HEK293 (cell line): Measurements from ENCODE around the gene SNRNP70.
A peak's percentile ranks its signal among the peaks of the same experiment; 100 is the strongest.

Experiments
- AEBP2 ChIP-seq: fragments of 450-650 bp; formaldehyde crosslinking; IDR thresholded peaks from 2 replicates; pipeline ENCODE4 v1.5.1; 2016; ENCODE audit warnings: missing biosample characterization, missing genetic modification characterization, borderline replicate concordance
- GLIS2 ChIP-seq: fragments of 450-650 bp; formaldehyde crosslinking; IDR thresholded peaks from 2 replicates; pipeline ENCODE4 v1.5.1; 2016; ENCODE audit warnings: missing biosample characterization, missing genetic modification characterization
- KLF7 ChIP-seq: fragments of 450-650 bp; formaldehyde crosslinking; IDR thresholded peaks from 2 replicates; pipeline ENCODE4 v1.5.1; 2016; ENCODE audit warnings: missing biosample characterization, missing genetic modification characterization, borderline replicate concordance
- KLF8 ChIP-seq: fragments of 450-650 bp; formaldehyde crosslinking; IDR thresholded peaks from 2 replicates; pipeline ENCODE4 v1.5.1; 2016; ENCODE audit warnings: missing biosample characterization, missing genetic modification characterization
- SCRT1 ChIP-seq: fragments of 450-650 bp; formaldehyde crosslinking; IDR thresholded peaks from 2 replicates; pipeline ENCODE4 v1.5.1; 2016; ENCODE audit warnings: missing biosample characterization, missing genetic modification characterization, borderline replicate concordance
- SP7 ChIP-seq: fragments of 450-650 bp; formaldehyde crosslinking; IDR thresholded peaks from 2 replicates; pipeline ENCODE4 v1.5.1; 2016; ENCODE audit warnings: missing biosample characterization, missing genetic modification characterization
- TRIM28 ChIP-seq: IDR thresholded peaks from 2 replicates; pipeline ENCODE4 v1.6.1; 2011; ENCODE audit warnings: low read length, control low read depth, borderline replicate concordance
- YY1 ChIP-seq: fragments of 450-650 bp; formaldehyde crosslinking; IDR thresholded peaks from 2 replicates; pipeline ENCODE4 v1.5.1; 2018; ENCODE audit warnings: missing biosample characterization, missing genetic modification characterization
- ZBTB17 ChIP-seq: fragments of 450-650 bp; formaldehyde crosslinking; IDR thresholded peaks from 2 replicates; pipeline ENCODE4 v1.5.1; 2016; ENCODE audit warnings: missing biosample characterization, missing genetic modification characterization
- ZBTB26 ChIP-seq: fragments of 450-650 bp; formaldehyde crosslinking; optimal IDR thresholded peaks from 2 replicates; pipeline ENCODE3; 2016; ENCODE audit warnings: missing biosample characterization, mild to moderate bottlenecking, missing genetic modification characterization
- ZBTB8A ChIP-seq: fragments of 450-650 bp; formaldehyde crosslinking; IDR thresholded peaks from 2 replicates; pipeline ENCODE4 v1.5.1; 2016; ENCODE audit warnings: missing biosample characterization, missing genetic modification characterization
- ZFP69B ChIP-seq: fragments of 450-650 bp; formaldehyde crosslinking; IDR thresholded peaks from 2 replicates; pipeline ENCODE4 v1.5.1; 2016; ENCODE audit warnings: missing biosample characterization, missing genetic modification characterization
- ZNF133 ChIP-seq: fragments of 450-650 bp; formaldehyde crosslinking; IDR thresholded peaks from 2 replicates; pipeline ENCODE4 v1.5.1; 2016; ENCODE audit warnings: missing biosample characterization, missing genetic modification characterization
- ZNF148 ChIP-seq: fragments of 450-650 bp; formaldehyde crosslinking; IDR thresholded peaks from 2 replicates; pipeline ENCODE4 v1.5.0; 2017; ENCODE audit warnings: missing biosample characterization, missing genetic modification characterization, borderline replicate concordance
- ZNF223 ChIP-seq: fragments of 450-650 bp; formaldehyde crosslinking; IDR thresholded peaks from 2 replicates; pipeline ENCODE4 v1.5.1; 2016; ENCODE audit warnings: missing biosample characterization, missing genetic modification characterization
- ZNF280D ChIP-seq: fragments of 450-650 bp; formaldehyde crosslinking; IDR thresholded peaks from 2 replicates; pipeline ENCODE4 v1.5.1; 2016; ENCODE audit warnings: missing biosample characterization, missing genetic modification characterization
- ZNF292 ChIP-seq: fragments of 450-650 bp; formaldehyde crosslinking; IDR thresholded peaks from 2 replicates; pipeline ENCODE4 v1.5.1; 2016; ENCODE audit warnings: low read depth, missing biosample characterization, missing genetic modification characterization, borderline replicate concordance
- ZNF416 ChIP-seq: fragments of 450-650 bp; formaldehyde crosslinking; IDR thresholded peaks from 2 replicates; pipeline ENCODE4 v1.5.1; 2016; ENCODE audit warnings: missing biosample characterization, missing genetic modification characterization
- ZNF423 ChIP-seq: fragments of 450-650 bp; formaldehyde crosslinking; IDR thresholded peaks from 2 replicates; pipeline ENCODE4 v1.5.1; 2016; ENCODE audit warnings: missing biosample characterization, missing genetic modification characterization
- ZNF555 ChIP-seq: fragments of 450-650 bp; formaldehyde crosslinking; conservative IDR thresholded peaks from 2 replicates; pipeline ENCODE4 v1.5.1; 2017; ENCODE audit warnings: missing biosample characterization, mild to moderate bottlenecking, missing genetic modification characterization, inconsistent platforms
- ZNF600 ChIP-seq: fragments of 450-650 bp; formaldehyde crosslinking; IDR thresholded peaks from 2 replicates; pipeline ENCODE4 v1.5.1; 2016; ENCODE audit warnings: missing biosample characterization, missing genetic modification characterization
- ZNF621 ChIP-seq: fragments of 450-650 bp; formaldehyde crosslinking; IDR thresholded peaks from 2 replicates; pipeline ENCODE4 v1.5.1; 2017; ENCODE audit warnings: missing biosample characterization, missing genetic modification characterization
- ZNF777 ChIP-seq: fragments of 450-650 bp; formaldehyde crosslinking; IDR thresholded peaks from 2 replicates; pipeline ENCODE4 v1.5.1; 2017; ENCODE audit warnings: missing biosample characterization, missing genetic modification characterization, borderline replicate concordance
- ZNF785 ChIP-seq: fragments of 450-650 bp; formaldehyde crosslinking; IDR thresholded peaks from 2 replicates; pipeline ENCODE4 v1.5.1; 2016; ENCODE audit warnings: missing biosample characterization, missing genetic modification characterization
- ZNF837 ChIP-seq: fragments of 450-650 bp; formaldehyde crosslinking; IDR thresholded peaks from 2 replicates; pipeline ENCODE4 v1.5.1; 2016; ENCODE audit warnings: missing biosample characterization, missing genetic modification characterization
- ZSCAN23 ChIP-seq: fragments of 450-650 bp; formaldehyde crosslinking; IDR thresholded peaks from 2 replicates; pipeline ENCODE4 v1.5.1; 2016; ENCODE audit warnings: missing biosample characterization, missing genetic modification characterization
- ZSCAN30 ChIP-seq: fragments of 450-650 bp; IDR thresholded peaks from 2 replicates; pipeline ENCODE4 v1.5.1; 2018; ENCODE audit warnings: missing biosample characterization, mild to moderate bottlenecking, missing genetic modification characterization, moderate library complexity
- ZSCAN4 ChIP-seq: fragments of 450-650 bp; formaldehyde crosslinking; IDR thresholded peaks from 2 replicates; pipeline ENCODE4 v1.5.1; 2017; ENCODE audit warnings: missing biosample characterization, missing genetic modification characterization

The SNRNP70 gene

GRCh38 chr19:49085020-49085867, at the start of gene SNRNP70 (continued):
- TF ChIP-seq ZBTB26 (tag by site-specific recombination) = peak; percentile 99
- TF ChIP-seq ZNF148 (tag by site-specific recombination) = peak; percentile 28; the same call in 1 of the 2 replicates
- TF ChIP-seq ZNF777 (tag by site-specific recombination) = peak; percentile 70; the same call in 1 of the 2 replicates
- no peak for TF ChIP-seq ZNF555 (tag by site-specific recombination)
- 0 out of 2 replicates have a peak, but pooled peaks have one; percentile 75 for TF ChIP-seq ZNF837
- peak; percentile 60; the same call in 1 of the 2 replicates for TF ChIP-seq ZSCAN4 (tag by site-specific recombination)
- peak; percentile 95 for TF ChIP-seq ZNF280D (tag by site-specific recombination)
- peak; percentile 98 for TF ChIP-seq GLIS2 (tag by site-specific recombination)
- TF ChIP-seq ZNF621 (tag by site-specific recombination) = no peak
- peak; percentile 91 for TF ChIP-seq ZNF223 (tag by site-specific recombination)
- peak; percentile 87 for TF ChIP-seq KLF8
- TF ChIP-seq KLF7 (tag by site-specific recombination) = peak; percentile 88; the same call in 1 of the 2 replicates
- TF ChIP-seq SP7 (tag by site-specific recombination) = peak; percentile 75
- no peak for TF ChIP-seq ZNF133
- TF ChIP-seq ZFP69B (tag by site-specific recombination) = peak; percentile 99
- TF ChIP-seq SCRT1 (tag by site-specific recombination) = peak; percentile 78; the same call in 1 of the 2 replicates
- 0 out of 2 replicates have a peak, but pooled peaks have one; percentile 25 for TF ChIP-seq AEBP2 (tag by site-specific recombination)
- no peak; the same call in 1 of the 2 replicates for TF ChIP-seq YY1 (tag by site-specific recombination)
- peak; percentile 94 for TF ChIP-seq ZBTB17 (tag by site-specific recombination)
- peak; percentile 65 for TF ChIP-seq ZBTB8A (tag by site-specific recombination)
- TF ChIP-seq ZNF785 (tag by site-specific recombination) = 0 out of 2 replicates have a peak, but pooled peaks have one; percentile 85
- TF ChIP-seq ZNF423 (tag by site-specific recombination) = 0 out of 2 replicates have a peak, but pooled peaks have one; percentile 36
- TF ChIP-seq ZNF292 = no peak
- TF ChIP-seq ZNF600 (tag by site-specific recombination) = peak; percentile 65
- TF ChIP-seq TRIM28 = 0 out of 2 replicates have a peak, but pooled peaks have one; percentile 32
- TF ChIP-seq ZSCAN23 (tag by site-specific recombination) = peak; percentile 63; the same call in 1 of the 2 replicates
- peak; percentile 46; the same call in 1 of the 2 replicates for TF ChIP-seq ZNF416 (tag by site-specific recombination)
- peak; percentile 89 for TF ChIP-seq ZSCAN30 (tag by site-specific recombination)
